ENCODE measurements around the gene ZFHX2. TPM values are rescaled to one million over a fixed set of nuclear protein-coding genes. Genes with fewer than 3 reads are reported as not detected.

ZFHX2 gene
- total and polyA plus RNA-seq, 2 of the 13 experiments (the other 11 are each of a cell fraction or from before 2014, with no cell fraction given), result 0.17 to 0.44 TPM

- TF ChIP-seq NFKB2 (CRISPR knock-in tag; IDR thresholded peaks at IDR 0.05; ENCODE audit: borderline replicate concordance) (no peak), ELF4 (CRISPR knock-in tag; IDR thresholded peaks at IDR 0.05; ENCODE audit: borderline replicate concordance) (no peak), ZNF761 (CRISPR knock-in tag; conservative IDR thresholded peaks at IDR 0.05) (no peak), GABPA (IDR thresholded peaks at IDR 0.05; ENCODE audit: low read depth, low read length) (no peak), GABPA (CRISPR knock-in tag; IDR thresholded peaks at IDR 0.05; ENCODE audit: low read depth) (0 out of 2 replicates have a peak, but pooled peaks have one; percentile 32), GFI1 (CRISPR knock-in tag; IDR thresholded peaks at IDR 0.05; ENCODE audit: borderline replicate concordance) (no peak), SAP130 (CRISPR knock-in tag; IDR thresholded peaks at IDR 0.05; ENCODE audit: low read depth) (peak; percentile 83), ZBED4 (CRISPR knock-in tag; IDR thresholded peaks at IDR 0.05; ENCODE audit: borderline replicate concordance) (peak; percentile 55; the same call in 1 of the 2 replicates), HMG20A (CRISPR knock-in tag; IDR thresholded peaks at IDR 0.05; ENCODE audit: borderline replicate concordance) (peak; percentile 63; the same call in 1 of the 2 replicates), ZNF879 (CRISPR knock-in tag; IDR thresholded peaks at IDR 0.05) (no peak), ZSCAN20 (CRISPR knock-in tag; IDR thresholded peaks at IDR 0.05; ENCODE audit: borderline replicate concordance) (no peak), ZSCAN31 (CRISPR knock-in tag; IDR thresholded peaks at IDR 0.05; ENCODE audit: low read depth) (no peak), RXRB (CRISPR knock-in tag; IDR thresholded peaks at IDR 0.05; ENCODE audit: borderline replicate concordance) (peak; percentile 86), SPEN (CRISPR knock-in tag; IDR thresholded peaks at IDR 0.05; ENCODE audit: low read depth) (peak; percentile 30; the same call in 1 of the 2 replicates), MIXL1 (CRISPR knock-in tag; IDR thresholded peaks at IDR 0.05) (peak; percentile 89), SP140L (CRISPR knock-in tag; IDR thresholded peaks at IDR 0.05; ENCODE audit: borderline replicate concordance) (0 out of 2 replicates have a peak, but pooled peaks have one; percentile 57), TCF7L2 (IDR thresholded peaks at IDR 0.05; ENCODE audit: low read depth, low read length) (peak; percentile 73; the same call in 1 of the 2 replicates), BATF2 (CRISPR knock-in tag; IDR thresholded peaks at IDR 0.05) (0 out of 2 replicates have a peak, but pooled peaks have one; percentile 68), ZNF724P (CRISPR knock-in tag; IDR thresholded peaks at IDR 0.05; ENCODE audit: borderline replicate concordance) (no peak), RCOR2 (CRISPR knock-in tag; IDR thresholded peaks at IDR 0.05) (peak; percentile 84), HNRNPUL1 (IDR thresholded peaks at IDR 0.05; ENCODE audit: low read depth, low read length) (no peak), MXI1 (IDR thresholded peaks at IDR 0.05; ENCODE audit: borderline replicate concordance, low read depth, low read length) (no peak; the same call in 2 of the 3 replicates), ZNF160 (CRISPR knock-in tag; IDR thresholded peaks at IDR 0.05) (no peak), ZSCAN30 (CRISPR knock-in tag; IDR thresholded peaks at IDR 0.05) (no peak), POLR2A (IDR thresholded peaks at IDR 0.05; ENCODE audit: insufficient read depth in 1 of 2, low read depth in 2 of 2, low read length in 2 of 2) (no peak), GPN1 (CRISPR knock-in tag; IDR thresholded peaks at IDR 0.05; ENCODE audit: borderline replicate concordance) (no peak), ZNF605 (CRISPR knock-in tag; IDR thresholded peaks at IDR 0.05) (no peak), ZNF329 (CRISPR knock-in tag; IDR thresholded peaks at IDR 0.05; ENCODE audit: low read depth) (no peak), ZNF780A (CRISPR knock-in tag; IDR thresholded peaks at IDR 0.05) (no peak; the same call in 1 of the 2 replicates), CC2D1A (CRISPR knock-in tag; IDR thresholded peaks at IDR 0.05) (no peak)
Measured at GRCh38 chr14:23492618-23493272, 58.8 kb downstream of the ZFHX2 start (continued).

Measured in HepG2 (cell line).